A549 (cell line): Measurements from ENCODE around the gene TNRC18. TPM values are rescaled to one million over a fixed set of nuclear protein-coding genes. Genes with fewer than 3 reads are reported as not detected.

Source experiments
- ATAC-seq, 2 experiments: fragments of 200-7000 bp in 1 of 2; fragments of >200 bp in 1 of 2; cut with Nextera tagmentation in 1 of 2; cut with Tn5 transposase in 1 of 2; 3 replicates each; pipeline versions ENCODE4 v1.8.0 to v1.9.1; 2018 to 2020; ENCODE audit warnings: mild to moderate bottlenecking in 1 of 2, moderate library complexity in 1 of 2
- CTCF ChIA-PET: fragments of 300-600 bp; sonication (Branson Sonifier 250); formaldehyde crosslinking; extraction: SDS; loops from one replicate; lab custom pipeline; 2021; ENCODE audit warnings: antibody characterized with exemption, inconsistent platforms; lab: Yijun Ruan, JAX
- POLR2A ChIA-PET: fragments of 350-600 bp; formaldehyde crosslinking; extraction: SDS; loops from one replicate; lab custom pipeline; 2021; ENCODE audit warnings: antibody characterized with exemption, inconsistent platforms; lab: Yijun Ruan, JAX
- DNase-seq, 2 experiments: peaks; one replicate each; pipeline versions ENCODE4 v3.0.0 to v3.0.0-alpha.2; 2011 to 2016; ENCODE audit warnings: low read depth in 1 of 2, low spot score in 1 of 2
- FAIRE-seq: peaks from 2 replicates; lab custom pipeline; 2011; peaks lifted over from hg19 to GRCh38; lab: Jason Lieb, UNC
- H3K27ac ChIP-seq, 2 experiments: fragments of >200 bp; sonication (Bioruptor Twin); formaldehyde crosslinking; 3 replicates each; pipeline ENCODE4 v1.5.1; 2016 to 2017
- H3K4me1 ChIP-seq: fragments of >200 bp; sonication (Bioruptor Twin); formaldehyde crosslinking; 3 replicates; pipeline ENCODE4 v1.6.1; 2016
- H3K4me2 ChIP-seq: fragments of >200 bp; sonication (Bioruptor Twin); formaldehyde crosslinking; 3 replicates; pipeline ENCODE4 v1.6.1; 2016
- H3K4me3 ChIP-seq: fragments of >200 bp; sonication (Bioruptor Twin); formaldehyde crosslinking; 3 replicates; pipeline ENCODE4 v1.5.1; 2016
- H3K9me3 ChIP-seq: fragments of >200 bp; sonication (Bioruptor Twin); formaldehyde crosslinking; 3 replicates; pipeline ENCODE4 v1.6.1; 2016
- ATOH8 ChIP-seq: fragments of 250-450 bp; sonication (Bioruptor Pico); IDR thresholded peaks from 2 replicates; pipeline ENCODE4 v1.5.0; 2020; ENCODE audit warnings: low read depth, mild to moderate bottlenecking, moderate library complexity
- CHD2 ChIP-seq: fragments of 150-350 bp; IDR thresholded peaks from 2 replicates; pipeline ENCODE4 v1.6.1; 2014; ENCODE audit warnings: low read length; ENCODE audit not compliant: partially characterized antibody
- CHD4 ChIP-seq: fragments of 200-600 bp; sonication (generic); IDR thresholded peaks from 2 replicates; pipeline ENCODE4 v1.6.1; 2016; ENCODE audit warnings: antibody characterized with exemption, mild to moderate bottlenecking, borderline replicate concordance
- CTCF ChIP-seq: fragments of >200 bp; sonication (Bioruptor Twin); formaldehyde crosslinking; IDR thresholded peaks from 3 replicates; pipeline ENCODE4 v1.5.1; 2016
- E2F6 ChIP-seq: IDR thresholded peaks from 2 replicates; pipeline ENCODE4 v1.6.1; 2012; ENCODE audit warnings: low read depth, borderline replicate concordance
- FOSB ChIP-seq: fragments of 250-450 bp; sonication (Bioruptor Pico); IDR thresholded peaks from 2 replicates; pipeline ENCODE4 v1.5.0; 2020; ENCODE audit warnings: mild to moderate bottlenecking, moderate library complexity
- FOSL2 ChIP-seq, 2 experiments: fragments of 450-650 bp in 1 of 2; fragments of >200 bp in 1 of 2; sonication (Bioruptor Twin) in 1 of 2; formaldehyde crosslinking; IDR thresholded peaks; 2 replicates each; pipeline versions ENCODE4 v1.5.0 to v1.6.1; 2016 to 2020; ENCODE audit warnings: mild to moderate bottlenecking in 1 of 2, moderate library complexity in 1 of 2
- GATA3 ChIP-seq: IDR thresholded peaks from 2 replicates; pipeline ENCODE4 v1.6.1; 2012; ENCODE audit warnings: borderline replicate concordance
- HES2 ChIP-seq: fragments of >200 bp; sonication (Bioruptor Twin); formaldehyde crosslinking; IDR thresholded peaks from 2 replicates; pipeline ENCODE4 v1.6.1; 2016
- HOXB13 ChIP-seq: fragments of 250-450 bp; sonication (Bioruptor Pico); IDR thresholded peaks from 2 replicates; pipeline ENCODE4 v1.5.0; 2020; ENCODE audit warnings: low read depth, mild to moderate bottlenecking, moderate library complexity
- JUNB ChIP-seq: fragments of >200 bp; sonication (Bioruptor Twin); formaldehyde crosslinking; IDR thresholded peaks from 2 replicates; pipeline ENCODE4 v1.6.1; 2016
- KDM1A ChIP-seq: fragments of 200-600 bp; sonication (generic); IDR thresholded peaks from 2 replicates; pipeline ENCODE4 v1.6.1; 2016; ENCODE audit warnings: low read depth, mild to moderate bottlenecking
- MAZ ChIP-seq: fragments of 150-350 bp; IDR thresholded peaks from 2 replicates; pipeline ENCODE4 v1.6.1; 2014; ENCODE audit warnings: antibody characterized with exemption, low read depth, low read length, borderline replicate concordance
- NPAS2 ChIP-seq: fragments of 250-450 bp; sonication (Bioruptor Pico); IDR thresholded peaks from 2 replicates; pipeline ENCODE4 v1.8.0; 2022; ENCODE audit warnings: mild to moderate bottlenecking, moderate library complexity, borderline replicate concordance
- NR3C1 ChIP-seq: fragments of >200 bp; sonication (Bioruptor Twin); formaldehyde crosslinking; IDR thresholded peaks from 3 replicates; pipeline ENCODE4 v1.6.1; 2017
- PHF8 ChIP-seq: fragments of 200-600 bp; sonication (generic); IDR thresholded peaks from 2 replicates; pipeline ENCODE4 v1.6.1; 2016; ENCODE audit warnings: low read depth, mild to moderate bottlenecking, antibody characterized with exemption, moderate library complexity, borderline replicate concordance
- POLR2AphosphoS2 ChIP-seq: conservative IDR thresholded peaks from 2 replicates; pipeline ENCODE4 v1.6.1; 2012; ENCODE audit warnings: low read length, improper control_type of control experiment, inconsistent platforms
- RAD21 ChIP-seq, 2 experiments: fragments of >200 bp in 1 of 2; sonication (Bioruptor Twin) in 1 of 2; formaldehyde crosslinking in 1 of 2; IDR thresholded peaks in 1 of 2; conservative IDR thresholded peaks in 1 of 2; 2 replicates in 1 of 2; 3 replicates in 1 of 2; pipeline ENCODE4 v1.6.1; 2012 to 2018; ENCODE audit warnings: inconsistent platforms in 1 of 2
- RARB ChIP-seq: fragments of 250-450 bp; sonication (Bioruptor Pico); IDR thresholded peaks from 2 replicates; pipeline ENCODE4 v1.8.0; 2021; ENCODE audit warnings: mild to moderate bottlenecking, moderate library complexity
- RCOR1 ChIP-seq: fragments of 150-350 bp; IDR thresholded peaks from 2 replicates; pipeline ENCODE4 v1.6.1; 2014; ENCODE audit warnings: antibody characterized with exemption, low read length, low read depth
- RFX5 ChIP-seq: fragments of 450-650 bp; IDR thresholded peaks from 2 replicates; pipeline ENCODE4 v1.7.1; 2014; ENCODE audit warnings: antibody characterized with exemption, mild to moderate bottlenecking, moderate library complexity
- SMC3 ChIP-seq: fragments of >200 bp; sonication (Bioruptor Twin); formaldehyde crosslinking; IDR thresholded peaks from 3 replicates; pipeline ENCODE4 v1.6.1; 2018; ENCODE audit warnings: inconsistent platforms
- SREBF2 ChIP-seq: fragments of 450-650 bp; IDR thresholded peaks from 2 replicates; pipeline ENCODE4 v1.6.1; 2014; ENCODE audit warnings: mild to moderate bottlenecking, moderate library complexity
- ZNF302 ChIP-seq: fragments of 250-450 bp; sonication (Bioruptor Pico); IDR thresholded peaks from 2 replicates; pipeline ENCODE4 v1.9.0; 2021; ENCODE audit warnings: inconsistent platforms, mild to moderate bottlenecking, moderate library complexity
- WGBS: methylation state at CpG from one replicate; pipeline ENCODE4 v1.1.6; 2017; ENCODE audit errors: missing lambda C conversion rate; 5-methylcytosine and 5-hydroxymethylcytosine counted together
- polyA plus RNA-seq, 4 experiments: library from polyadenylated mRNA; depleted of rRNA in 3 of 4; stranded (reverse); fragments of >200 nt; fragmentation: RNase III in 1 of 4; extraction: RNeasy Plus Mini Kit Qiagen cat#74134 plus additional on column Dnase treatment in 1 of 4; gene quantifications; 2 replicates in 3 of 4; 3 replicates in 1 of 4; pipeline ENCODE4 v1.2.3, GENCODE V29; 2011 to 2017

TNRC18 gene
- polyA plus RNA-seq, 2 of the 4 experiments (the other 2 are of a cell fraction): 15.5 to 39.9 TPM

DNA sequence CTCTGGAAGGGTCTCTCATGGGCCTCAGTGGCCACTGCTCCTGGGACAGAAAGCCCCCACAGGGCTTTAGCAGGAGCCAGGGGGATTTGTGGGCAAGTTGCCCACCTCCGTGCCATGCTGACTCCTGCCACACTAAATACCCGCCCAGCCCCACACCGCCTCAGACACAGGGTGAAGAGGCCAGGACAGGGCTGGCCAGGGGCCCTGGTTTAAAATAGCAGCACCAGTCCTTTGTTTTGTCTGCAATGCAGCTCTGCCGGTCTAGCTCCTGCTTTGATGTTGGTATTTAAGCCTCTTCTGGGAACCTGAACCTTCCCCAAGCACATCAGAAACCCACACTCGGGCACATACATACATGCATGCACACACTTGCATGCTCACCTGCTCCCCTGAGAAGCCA is 14.4 kb upstream of the TNRC18 start:
- POLR2A ChIA-PET: no interaction called here

GRCh38 chr7:5437348-5437892 is 13.8 kb upstream of the TNRC18 start:
- Histone ChIP-seq H3K4me3 (no peak overlapping the region), H3K4me1 (no peaks in the 10 kb centered on the region), H3K9me3 (peaks cover 10% of the 10 kb centered on the region; the same call in 1 of the 3 replicates), H3K27ac (no peak overlapping the region), H3K4me2 (no peak overlapping the region)
- FAIRE-seq (no peak), ATAC-seq (no peak), DNase-seq (no peak)
- CTCF ChIA-PET: interaction anchor here (1.3 to 8.9 kb wide), 3 partner anchors 14 to 41 kb away, joined by 3 to 45 read pairs (median 9); no protein-coding TSS in a partner anchor
- POLR2A ChIA-PET: no interaction called here
- WGBS: 81% methylated on average over 6 of the region's 6 CpGs
- TF ChIP-seq NPAS2 (no peak), JUNB (no peak), E2F6 (no peak)

More for the DNA sequence above, 14.4 kb upstream of the TNRC18 start:
- no peaks in the 10 kb centered on the region for H3K4me1 ChIP-seq
- ATAC-seq (no peak), DNase-seq (no peak), FAIRE-seq (no peak)
- no peak overlapping the region for H3K4me3 ChIP-seq
- no peak overlapping the region for H3K4me2 ChIP-seq
- CTCF ChIA-PET: interaction anchor here (1.3 to 8.9 kb wide), 4 partner anchors 13 to 72 kb away, joined by 3 to 45 read pairs (median 8); no protein-coding TSS in a partner anchor
- 90% methylated on average over 5 of the region's 5 CpGs for WGBS
- TF ChIP-seq FOSL2 (IDR thresholded peaks at IDR 0.05) (no peak), FOSL2 (CRISPR knock-in tag; IDR thresholded peaks at IDR 0.05) (no peak), RARB (CRISPR knock-in tag) (no peak), RFX5 (no peak), E2F6 (no peak), HES2 (no peak), FOSB (CRISPR knock-in tag) (no peak), RAD21 (conservative IDR thresholded peaks at IDR 0.05 in 1 of 2, IDR thresholded peaks at IDR 0.05 in 1 of 2) (no peak), NR3C1 (no peak), CHD2 (no peak), CHD4 (no peak), PHF8 (no peak), GATA3 (no peak), ATOH8 (CRISPR knock-in tag) (no peak)
- H3K9me3 ChIP-seq: peaks cover 10% of the 10 kb centered on the region; the same call in 1 of the 3 replicates
- no peak overlapping the region for H3K27ac ChIP-seq

GRCh38 chr7:5436003-5436678 is 12.5 kb upstream of the TNRC18 start:
- Histone ChIP-seq H3K4me3 (no peak overlapping the region), H3K4me2 (no peak overlapping the region), H3K27ac (no peak overlapping the region), H3K4me1 (no peaks in the 10 kb centered on the region), H3K9me3 (peaks cover 10% of the 10 kb centered on the region; the same call in 1 of the 3 replicates)
- FAIRE-seq (no peak), DNase-seq (no peak), ATAC-seq (no peak)
- ChIA-PET POLR2A (interaction anchor here (0.5 to 0.6 kb wide), 2 partner anchors 11 kb away, joined by 3 to 6 read pairs; no protein-coding TSS in a partner anchor), CTCF (interaction anchor here (2.4 to 8.9 kb wide), 3 partner anchors 15 to 70 kb away, joined by 7 to 45 read pairs (median 9); no protein-coding TSS in a partner anchor)
- 75% methylated on average over 3 of the region's 5 CpGs for WGBS
- no peak for TF ChIP-seq NPAS2
- no peak for TF ChIP-seq CTCF
- TF ChIP-seq SMC3: no peak
- no peak for TF ChIP-seq POLR2AphosphoS2
- no peak for TF ChIP-seq SREBF2
- TF ChIP-seq KDM1A: no peak
- no peak for TF ChIP-seq MAZ
- TF ChIP-seq FOSB (CRISPR knock-in tag): no peak
- TF ChIP-seq JUNB: no peak
- no peak for TF ChIP-seq RCOR1
- TF ChIP-seq HOXB13 (CRISPR knock-in tag): no peak
- TF ChIP-seq ZNF302 (CRISPR knock-in tag): no peak
